Measurements from ENCODE around the gene ISOC1.

ISOC1 gene

DNA sequence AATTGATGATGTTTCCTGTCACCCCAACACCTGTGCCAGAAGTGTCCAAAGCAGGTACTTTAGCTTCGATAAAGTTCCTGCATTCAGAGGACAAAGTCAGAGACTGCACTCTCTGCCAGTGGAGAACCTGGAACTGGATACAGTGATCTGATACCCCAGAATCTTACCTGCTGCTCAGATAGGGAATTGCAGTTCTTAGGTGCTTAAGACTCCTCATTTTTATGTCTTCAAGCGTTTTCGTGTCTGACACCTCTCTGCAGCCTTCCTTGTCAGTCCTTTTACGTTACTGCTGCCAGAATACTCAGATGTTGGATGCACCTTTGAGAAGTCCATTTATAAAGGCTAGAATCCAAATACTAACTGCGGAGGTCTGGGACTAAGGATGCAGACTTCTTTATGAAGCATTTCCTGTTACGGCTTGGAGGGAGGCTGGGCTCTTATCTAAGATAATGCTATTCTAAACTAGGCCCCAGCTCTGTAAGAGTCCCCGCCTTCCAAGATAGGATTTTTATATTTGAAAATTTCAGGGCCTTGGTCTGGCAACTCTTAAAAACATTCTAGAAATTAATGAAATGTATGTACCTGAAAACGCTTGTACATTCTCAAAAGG, 1.9 kb downstream of the ISOC1 start:
- DNase-seq = no peak

DNA sequence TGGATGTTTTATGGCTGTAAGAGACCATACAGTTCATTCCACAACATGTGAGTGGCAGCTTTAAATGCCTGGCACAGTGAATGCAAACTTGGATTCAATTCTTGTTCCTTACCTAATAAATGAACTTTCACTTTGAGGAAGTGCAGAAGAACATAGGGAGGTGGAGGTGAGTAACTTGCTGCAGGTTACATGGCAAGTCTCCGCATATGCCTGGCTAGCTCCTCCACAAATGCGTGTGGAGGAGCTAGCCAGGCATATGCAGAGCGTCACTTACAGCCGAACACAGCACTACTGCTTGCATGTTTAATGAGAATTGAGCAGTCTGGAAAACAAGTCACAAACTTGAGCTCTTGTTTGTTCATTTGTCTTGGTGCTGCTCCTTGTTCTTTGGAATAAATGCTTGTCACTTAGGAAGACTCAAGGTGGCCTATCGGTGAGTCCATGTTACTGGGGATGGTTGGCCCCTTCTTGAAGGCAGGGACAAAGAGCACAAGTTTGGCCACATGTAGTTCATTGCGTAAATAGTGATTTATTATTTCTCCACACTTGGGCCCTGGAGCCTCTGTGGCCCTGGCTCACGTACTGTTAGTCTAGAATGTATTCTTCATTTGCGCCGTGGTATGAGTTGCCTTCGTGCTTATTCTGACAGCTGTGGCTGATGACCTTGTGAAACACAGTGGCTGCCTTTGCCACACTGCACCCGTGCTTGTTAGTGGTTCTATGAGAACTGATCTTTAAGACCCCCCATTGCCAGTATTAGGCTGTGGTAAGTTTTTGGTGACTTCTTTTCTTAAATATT, 3.1 kb downstream of the ISOC1 start:
- no peak for DNase-seq

- DNase-seq = no peak
Observed at GRCh38 chr5:129098488-129099183, 4.1 kb downstream of the ISOC1 start.

GRCh38 chr5:129099184-129099569, 4.6 kb downstream of the ISOC1 start:
- no peak for DNase-seq

DNA sequence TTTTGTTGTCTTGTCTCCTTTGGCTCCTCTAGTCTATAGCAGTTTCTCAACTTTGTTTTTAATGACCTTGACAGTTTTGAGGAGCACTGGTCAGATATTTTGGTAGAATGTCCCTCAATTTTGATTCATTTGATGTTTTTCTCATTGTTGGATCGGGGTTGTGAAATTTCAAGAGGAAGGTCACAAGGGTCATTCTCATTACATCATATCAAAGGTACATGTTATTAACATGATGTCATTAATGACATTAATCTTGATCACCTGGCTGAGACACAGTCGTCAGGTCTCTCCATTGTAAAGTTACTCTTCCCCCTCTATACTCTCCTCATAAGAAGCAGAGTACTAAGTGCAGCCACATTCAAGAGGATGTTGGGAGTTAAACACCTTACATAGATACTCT, 7.2 kb downstream of the ISOC1 start:
- DNase-seq = no peak

DNA sequence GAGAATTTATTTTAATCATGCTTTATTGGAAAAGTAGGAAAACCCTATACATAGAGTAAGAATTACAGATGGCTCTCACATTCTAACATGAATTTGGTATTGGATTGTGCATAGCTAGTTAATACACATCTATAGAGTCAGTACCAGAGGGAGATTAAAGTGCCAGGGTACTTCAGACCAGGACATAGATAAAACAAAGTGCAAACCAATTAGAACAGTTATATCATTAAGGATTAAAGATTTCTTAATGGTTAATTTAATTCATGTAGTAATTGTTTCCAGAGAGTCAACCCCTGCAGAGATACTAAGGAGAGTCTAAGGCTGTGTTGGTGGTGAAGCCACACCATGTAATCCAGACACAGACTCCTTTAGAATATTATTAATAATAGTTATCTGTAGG, 8.8 kb downstream of the ISOC1 start:
- DNase-seq = no peak

DNA sequence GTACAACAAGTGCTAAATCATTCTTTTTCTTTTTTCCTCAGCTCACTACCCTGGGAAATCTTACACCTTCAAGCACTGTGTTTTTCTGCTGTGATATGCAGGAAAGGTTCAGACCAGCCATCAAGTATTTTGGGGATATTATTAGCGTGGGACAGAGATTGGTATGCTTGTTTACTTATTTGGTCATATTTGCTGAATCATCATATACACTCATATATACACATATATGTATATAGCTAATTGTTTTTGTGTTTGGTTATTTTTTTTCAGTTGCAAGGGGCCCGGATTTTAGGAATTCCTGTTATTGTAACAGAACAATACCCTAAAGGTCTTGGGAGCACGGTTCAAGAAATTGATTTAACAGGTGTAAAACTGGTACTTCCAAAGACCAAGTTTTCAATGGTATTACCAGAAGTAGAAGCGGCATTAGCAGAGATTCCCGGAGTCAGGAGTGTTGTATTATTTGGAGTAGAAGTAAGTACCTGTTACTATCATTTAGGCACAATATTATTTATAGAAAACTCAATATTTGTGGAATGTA, 10.4 kb downstream of the ISOC1 start:
- no peak for DNase-seq

GRCh38 chr5:129107637-129108036, 13.1 kb downstream of the ISOC1 start:
- DNase-seq = no peak

- no peak for DNase-seq
Observed at GRCh38 chr5:129110742-129111141, 16.2 kb downstream of the ISOC1 start.

- DNase-seq = no peak
Observed at GRCh38 chr5:129111351-129111750, 16.8 kb downstream of the ISOC1 start.

- no peak for DNase-seq
Observed at GRCh38 chr5:129112295-129112694, 17.7 kb downstream of the ISOC1 start.

- no peak for DNase-seq
Observed at GRCh38 chr5:129113867-129114266, 19.3 kb downstream of the ISOC1 start.

GRCh38 chr5:129114539-129115193, 20.1 kb downstream of the ISOC1 start:
- DNase-seq = no peak

GRCh38 chr5:129115680-129116079, 21.1 kb downstream of the ISOC1 start:
- no peak for DNase-seq

- no peak for DNase-seq
Observed at GRCh38 chr5:129116797-129117196, 22.2 kb downstream of the ISOC1 start.

- no peak for DNase-seq
Observed at GRCh38 chr5:129118405-129118804, 23.9 kb downstream of the ISOC1 start.

DNA sequence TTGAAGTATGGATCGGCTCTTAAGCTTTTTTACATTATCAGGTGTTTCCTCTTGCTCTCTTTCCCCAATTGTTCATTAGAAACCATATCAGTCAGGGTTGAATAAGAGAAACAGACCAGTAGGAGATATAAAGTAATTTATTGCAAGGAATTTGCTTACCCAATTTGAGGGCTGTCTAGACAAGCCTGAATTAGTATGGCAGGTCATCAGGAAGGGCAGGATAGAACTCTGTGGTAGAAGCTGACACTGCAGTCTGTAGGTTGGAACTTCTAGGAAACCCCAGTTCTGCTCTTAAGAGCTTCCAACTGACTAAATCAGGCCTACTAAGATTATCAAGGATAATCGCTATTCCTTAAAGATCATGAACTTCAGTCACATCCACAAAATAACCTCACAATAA, 24.3 kb downstream of the ISOC1 start:
- no peak for DNase-seq

DNA sequence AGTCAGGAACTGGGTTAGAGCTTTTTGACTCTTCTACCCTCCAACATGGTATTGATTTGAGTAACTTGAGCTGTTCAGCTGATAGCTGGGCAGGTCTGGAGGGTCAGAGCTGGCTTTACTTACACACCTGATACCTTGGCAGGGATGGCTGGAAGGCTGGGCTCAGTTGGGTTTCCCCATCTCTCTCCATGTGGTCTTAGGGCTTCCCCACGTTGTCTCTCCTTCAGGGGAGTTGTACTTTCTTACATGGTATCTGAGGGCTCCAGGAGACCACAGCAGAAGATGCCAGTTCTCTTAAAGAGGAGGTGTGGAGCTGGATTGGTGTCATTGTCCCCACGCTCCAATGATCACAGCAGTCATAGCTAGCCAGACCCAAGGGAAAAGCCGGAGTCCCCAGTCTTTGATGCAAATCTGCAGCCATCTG, 25.6 kb downstream of the ISOC1 start:
- no peak for DNase-seq

DNA sequence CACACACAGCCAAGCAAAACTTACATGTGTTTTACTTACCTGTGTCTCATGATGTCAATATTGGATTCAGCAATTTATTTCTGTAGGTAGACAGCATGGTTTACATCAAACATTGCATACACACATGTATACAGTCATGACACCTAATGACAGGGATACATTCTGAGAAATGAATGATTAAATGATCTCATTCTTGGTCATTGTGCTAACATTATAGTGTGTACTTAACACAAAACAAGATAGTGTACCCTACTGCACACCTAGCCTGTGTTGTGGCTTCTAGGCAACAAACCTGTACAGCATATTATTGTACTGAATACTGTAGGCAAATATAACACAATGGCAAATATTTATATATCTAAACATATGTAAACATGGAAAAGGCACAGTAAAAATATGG, 28.0 kb downstream of the ISOC1 start:
- DNase-seq = no peak

- no peak for DNase-seq
Observed at GRCh38 chr5:129124608-129125007, 30.1 kb downstream of the ISOC1 start.

- DNase-seq = no peak
Observed at GRCh38 chr5:129125819-129126218, 31.3 kb downstream of the ISOC1 start.

GRCh38 chr5:129133553-129133952, 39.0 kb downstream of the ISOC1 start:
- no peak for DNase-seq

GRCh38 chr5:129135633-129136032, 41.1 kb downstream of the ISOC1 start:
- no peak for DNase-seq
